B cell (primary cell): Measurements from ENCODE around the gene CENPQ. TPM values are rescaled to one million over a fixed set of nuclear protein-coding genes. Genes with fewer than 3 reads are reported as not detected.

Experiments used
- ATAC-seq: fragments of 200-7000 bp; cut with Tn5 transposase; one replicate; pipeline ENCODE4 v1.10.0; 2021; ENCODE audit warnings: low read depth, mild to moderate bottlenecking, moderate number of reproducible peaks, moderate library complexity
- CTCF ChIA-PET: fragments of 350-600 bp; sonication (Branson Sonifier 250); formaldehyde crosslinking; loops from one replicate; lab custom pipeline; 2021; ENCODE audit warnings: antibody characterized with exemption, inconsistent platforms; lab: Charles Lee
- POLR2A ChIA-PET: fragments of 350-600 bp; sonication (Branson Sonifier 250); formaldehyde crosslinking; loops from one replicate; lab custom pipeline; 2021; ENCODE audit warnings: antibody characterized with exemption; lab: Charles Lee
- DNase-seq: peaks from one replicate; pipeline ENCODE4 v3.0.0; 2013
- H2AFZ ChIP-seq: 2 replicates; pipeline ENCODE4 v1.6.1; 2012; ENCODE audit warnings: mild to moderate bottlenecking, low read depth, low read length; ENCODE audit not compliant: insufficient read depth, poor library complexity, severe bottlenecking
- H3K27ac ChIP-seq, 2 donors: 1 replicate in 1 of 2; 2 replicates in 1 of 2; pipeline ENCODE4 v1.5.1; 2012 to 2013; ENCODE audit warnings: low read length in 2 of 2, mild to moderate bottlenecking in 2 of 2, moderate library complexity in 1 of 2
- H3K27me3 ChIP-seq, 4 experiments: fragments of 200-600 bp in 1 of 4; sonication (generic) in 1 of 4; replicated peaks in 1 of 4; 1 replicate in 2 of 4; 2 replicates in 2 of 4; pipeline versions ENCODE4 v1.6.1 to v1.7.0; 2013 to 2016; ENCODE audit warnings: low read length in 3 of 4, mild to moderate bottlenecking in 2 of 4, mixed read lengths in 1 of 4, moderate library complexity in 1 of 4; ENCODE audit not compliant: insufficient read depth in 4 of 4, control insufficient read depth in 3 of 4; ENCODE audit errors: control extremely low read depth in 1 of 4
- H3K36me3 ChIP-seq, 2 experiments: replicated peaks in 1 of 2; 1 replicate in 1 of 2; 2 replicates in 1 of 2; pipeline versions ENCODE4 v1.6.1 to v1.7.1; 2013; ENCODE audit warnings: low read length in 1 of 2; ENCODE audit not compliant: insufficient read depth in 2 of 2, control insufficient read depth in 1 of 2; ENCODE audit errors: control extremely low read depth in 1 of 2, extremely low read depth in 1 of 2
- H3K4me1 ChIP-seq, 2 donors: fragments of 200-600 bp in 1 of 2; sonication (generic) in 1 of 2; 1 replicate in 1 of 2; 2 replicates in 1 of 2; pipeline versions ENCODE4 v1.5.1 to v1.6.1; 2013 to 2017; ENCODE audit warnings: low read length in 2 of 2; ENCODE audit not compliant: control insufficient read depth in 2 of 2, insufficient read depth in 2 of 2
- H3K4me2 ChIP-seq: replicated peaks from 2 replicates; pipeline ENCODE3; 2012; ENCODE audit warnings: mild to moderate bottlenecking, low read depth, low read length; ENCODE audit not compliant: poor library complexity, severe bottlenecking
- H3K4me3 ChIP-seq, 5 experiments: fragments of 200-600 bp in 1 of 5; sonication (generic) in 1 of 5; 1 replicate in 3 of 5; 2 replicates in 2 of 5; pipeline versions ENCODE4 v1.5.1 to v1.7.0; 2011 to 2016; ENCODE audit warnings: low read length in 4 of 5, mild to moderate bottlenecking in 4 of 5, low read depth in 2 of 5, control low read depth in 1 of 5, moderate library complexity in 1 of 5; ENCODE audit not compliant: insufficient read depth in 1 of 5; ENCODE audit errors: control extremely low read depth in 1 of 5, extremely low read depth in 1 of 5
- H3K79me2 ChIP-seq: fragments of 200-600 bp; sonication (generic); one replicate; pipeline ENCODE4 v1.6.0; 2016; ENCODE audit warnings: low read length; ENCODE audit not compliant: control insufficient read depth, insufficient read depth
- H3K9ac ChIP-seq: fragments of 200-600 bp; sonication (generic); 2 replicates; pipeline ENCODE4 v1.6.1; 2017; ENCODE audit warnings: mild to moderate bottlenecking, low read length, moderate library complexity
- H3K9me3 ChIP-seq, 3 donors: one replicate each; pipeline versions ENCODE4 v1.6.1 to v1.7.1; 2013; ENCODE audit warnings: low read length in 2 of 3; ENCODE audit not compliant: control insufficient read depth in 2 of 3, insufficient read depth in 1 of 3; ENCODE audit errors: control extremely low read depth in 1 of 3
- H4K20me1 ChIP-seq: 2 replicates; pipeline ENCODE4 v1.6.0; 2012; ENCODE audit warnings: mild to moderate bottlenecking, low read length; ENCODE audit not compliant: insufficient read depth, control insufficient read depth, poor library complexity, severe bottlenecking
- H3K27ac Mint-ChIP-seq: one replicate; pipeline ENCODE4 v1.8.0; 2021; ENCODE audit warnings: mixed read lengths
- H3K27me3 Mint-ChIP-seq: one replicate; pipeline ENCODE4 v1.8.0; 2021; ENCODE audit warnings: mixed read lengths
- H3K4me1 Mint-ChIP-seq: one replicate; pipeline ENCODE4 v1.8.0; 2021; ENCODE audit warnings: mixed read lengths
- H3K4me3 Mint-ChIP-seq: one replicate; pipeline ENCODE4 v1.8.0; 2021; ENCODE audit warnings: mixed read lengths
- H3K9me3 Mint-ChIP-seq: one replicate; pipeline ENCODE4 v1.8.0; 2022; ENCODE audit warnings: mixed read lengths; ENCODE audit not compliant: insufficient read depth
- CTCF ChIP-seq: fragments of 200-600 bp; IDR thresholded peaks from one replicate; pipeline ENCODE4 v1.8.0; 2022; ENCODE audit warnings: antibody characterized with exemption, mild to moderate bottlenecking
- EZH2 ChIP-seq: IDR thresholded peaks from 2 replicates; pipeline ENCODE4 v1.6.1; 2012; ENCODE audit warnings: borderline replicate concordance, low read depth, mild to moderate bottlenecking, moderate library complexity, low read length; ENCODE audit not compliant: insufficient read depth, poor library complexity, severe bottlenecking
- WGBS: methylation state at CpG from one replicate; pipeline ENCODE4 v1.1.5; 2013; ENCODE audit warnings: missing lambda C conversion rate; ENCODE audit not compliant: insufficient coverage; 5-methylcytosine and 5-hydroxymethylcytosine counted together
- intact Hi-C: fragments of 100-400 bp; cut with micrococcal nuclease; formaldehyde crosslinking; loops from one replicate; pipeline ENCODE4 v1.10.0; 2022
- polyA plus RNA-seq: library from polyadenylated mRNA; depleted of rRNA; stranded (reverse); fragments of >200 nt; gene quantifications from 2 replicates; pipeline ENCODE4 v1.2.3, GENCODE V29; 2012
- total RNA-seq, 2 donors: library from RNA; stranded (reverse); fragments of 120-200 nt in 1 of 2; gene quantifications; 1 replicate in 1 of 2; 2 replicates in 1 of 2; pipeline versions ENCODE4 v1.2.3 to v1.2.4, GENCODE V29; 2013 to 2022

The CENPQ gene
- total and polyA plus RNA-seq, 2 donors (not counting 1 experiment from before 2014, with no cell fraction given): 3.3 to 6.6 TPM

GRCh38 chr6:49528571-49528970 is 65.4 kb downstream of the CENPQ start:
- no peak for TF ChIP-seq EZH2
- no peak for TF ChIP-seq CTCF

GRCh38 chr6:49530141-49530776 is 67.1 kb downstream of the CENPQ start:
- H4K20me1 ChIP-seq: no peaks in the 10 kb centered on the region
- H3K9me3 Mint-ChIP-seq: no peaks in the 10 kb centered on the region
- no peaks in the 10 kb centered on the region for H3K36me3 ChIP-seq
- no peaks in the 10 kb centered on the region for H3K9me3 ChIP-seq
- H3K27me3 ChIP-seq: no peaks in the 10 kb centered on the region
- no peaks in the 10 kb centered on the region for H3K4me1 ChIP-seq
- ATAC-seq: no peak
- no peak overlapping the region for H3K27ac Mint-ChIP-seq
- CTCF ChIA-PET: no interaction called here
- H2AFZ ChIP-seq: no peak overlapping the region
- H3K9ac ChIP-seq: no peak overlapping the region
- H3K4me3 ChIP-seq: no peak overlapping the region
- POLR2A ChIA-PET: no interaction called here
- intact Hi-C loops: no loop called here
- DNase-seq: no peak
- no peaks in the 10 kb centered on the region for H3K79me2 ChIP-seq
- WGBS: no CpG with 5 or more reads among the region's 2 CpGs
- TF ChIP-seq EZH2 (no peak), CTCF (no peak)
- H3K4me3 Mint-ChIP-seq: no peak overlapping the region
- H3K27me3 Mint-ChIP-seq: peaks cover 16% of the 10 kb centered on the region
- H3K4me1 Mint-ChIP-seq: no peaks in the 10 kb centered on the region
- H3K27ac ChIP-seq: no peak overlapping the region
- H3K4me2 ChIP-seq: no peak overlapping the region

More at GRCh38 chr6:49528571-49528970, 65.4 kb downstream of the CENPQ start:
- peaks cover 13% of the 10 kb centered on the region for H3K27me3 Mint-ChIP-seq
- CTCF ChIA-PET: no interaction called here
- Histone ChIP-seq H3K4me2 (no peak overlapping the region), H3K4me3 (no peak overlapping the region), H3K27ac (no peak overlapping the region), H3K27me3 (no peaks in the 10 kb centered on the region), H4K20me1 (no peaks in the 10 kb centered on the region), H2AFZ (no peak overlapping the region), H3K9me3 (no peaks in the 10 kb centered on the region), H3K9ac (no peak overlapping the region), H3K79me2 (no peaks in the 10 kb centered on the region), H3K4me1 (no peaks in the 10 kb centered on the region), H3K36me3 (no peaks in the 10 kb centered on the region)
- intact Hi-C loops: no loop called here
- no peaks in the 10 kb centered on the region for H3K9me3 Mint-ChIP-seq
- no peak overlapping the region for H3K27ac Mint-ChIP-seq
- DNase-seq (no peak), ATAC-seq (no peak)
- no CpG with 5 or more reads among the region's 3 CpGs for WGBS
- POLR2A ChIA-PET: no interaction called here
- H3K4me1 Mint-ChIP-seq: no peaks in the 10 kb centered on the region
- H3K4me3 Mint-ChIP-seq: no peak overlapping the region
